ENCODE measurements around the gene ATP8B1.

The ATP8B1 gene

GRCh38 chr18:57789090-57789489 lies 14.0 kb downstream of the ATP8B1 start:
- TF ChIP-seq CTCF (IDR thresholded peaks at IDR 0.05; ENCODE audit: insufficient read depth, low read depth, low read length, missing control alignments) = no peak
- no peak for DNase-seq (ENCODE audit: low read depth)
- H3K4me3 ChIP-seq (ENCODE audit: low read depth, low read length) = no peak overlapping the region

GRCh38 chr18:57787068-57787685 lies 15.9 kb downstream of the ATP8B1 start:
- no peak for DNase-seq (ENCODE audit: low read depth)
- H3K4me3 ChIP-seq (ENCODE audit: low read depth, low read length) = no peak overlapping the region
- TF ChIP-seq CTCF (IDR thresholded peaks at IDR 0.05; ENCODE audit: insufficient read depth, low read depth, low read length, missing control alignments) = no peak

- H3K4me3 ChIP-seq (ENCODE audit: low read depth, low read length) = no peak overlapping the region
- no peak for TF ChIP-seq CTCF (IDR thresholded peaks at IDR 0.05; ENCODE audit: insufficient read depth, low read depth, low read length, missing control alignments)
- no peak for DNase-seq (ENCODE audit: low read depth)
These were observed 17.2 kb downstream of the ATP8B1 start for GRCh38 chr18:57785751-57786437.

- DNase-seq (ENCODE audit: low read depth) = no peak
- TF ChIP-seq CTCF (IDR thresholded peaks at IDR 0.05; ENCODE audit: insufficient read depth, low read depth, low read length, missing control alignments) = no peak
These were observed 18.4 kb downstream of the ATP8B1 start for GRCh38 chr18:57784801-57785114.

GRCh38 chr18:57784034-57784800 lies 18.9 kb downstream of the ATP8B1 start:
- no peak overlapping the region for H3K4me3 ChIP-seq (ENCODE audit: low read depth, low read length)
- DNase-seq (ENCODE audit: low read depth) = no peak
- no peak for TF ChIP-seq CTCF (IDR thresholded peaks at IDR 0.05; ENCODE audit: insufficient read depth, low read depth, low read length, missing control alignments)

More at GRCh38 chr18:57784801-57785114, 18.4 kb downstream of the ATP8B1 start:
- H3K4me3 ChIP-seq (ENCODE audit: low read depth, low read length) = no peak overlapping the region

- TF ChIP-seq CTCF (IDR thresholded peaks at IDR 0.05; ENCODE audit: insufficient read depth, low read depth, low read length, missing control alignments) = no peak
- DNase-seq (ENCODE audit: low read depth) = no peak
- no peak overlapping the region for H3K4me3 ChIP-seq (ENCODE audit: low read depth, low read length)
These were observed 21.1 kb downstream of the ATP8B1 start for GRCh38 chr18:57782049-57782448.
